A549 (cell line): ENCODE data around the gene TRAPPC12. TPM values are rescaled to one million over a fixed set of nuclear protein-coding genes. Genes with fewer than 3 reads are reported as not detected.

Source experiments
- ATAC-seq, 2 experiments: fragments of 200-7000 bp in 1 of 2; fragments of >200 bp in 1 of 2; cut with Nextera tagmentation in 1 of 2; cut with Tn5 transposase in 1 of 2; 3 replicates each; pipeline versions ENCODE4 v1.8.0 to v1.9.1; 2018 to 2020; ENCODE audit warnings: mild to moderate bottlenecking in 1 of 2, moderate library complexity in 1 of 2
- CTCF ChIA-PET: fragments of 300-600 bp; sonication (Branson Sonifier 250); formaldehyde crosslinking; extraction: SDS; loops from one replicate; lab custom pipeline; 2021; ENCODE audit warnings: antibody characterized with exemption, inconsistent platforms; lab: Yijun Ruan, JAX
- POLR2A ChIA-PET: fragments of 350-600 bp; formaldehyde crosslinking; extraction: SDS; loops from one replicate; lab custom pipeline; 2021; ENCODE audit warnings: antibody characterized with exemption, inconsistent platforms; lab: Yijun Ruan, JAX
- DNase-seq, 2 experiments: peaks; one replicate each; pipeline versions ENCODE4 v3.0.0 to v3.0.0-alpha.2; 2011 to 2016; ENCODE audit warnings: low read depth in 1 of 2, low spot score in 1 of 2
- FAIRE-seq: peaks from 2 replicates; lab custom pipeline; 2011; peaks lifted over from hg19 to GRCh38; lab: Jason Lieb, UNC
- H3K27ac ChIP-seq, 2 experiments: fragments of >200 bp; sonication (Bioruptor Twin); formaldehyde crosslinking; 3 replicates each; pipeline ENCODE4 v1.5.1; 2016 to 2017
- H3K4me1 ChIP-seq: fragments of >200 bp; sonication (Bioruptor Twin); formaldehyde crosslinking; 3 replicates; pipeline ENCODE4 v1.6.1; 2016
- H3K4me2 ChIP-seq: fragments of >200 bp; sonication (Bioruptor Twin); formaldehyde crosslinking; 3 replicates; pipeline ENCODE4 v1.6.1; 2016
- H3K4me3 ChIP-seq: fragments of >200 bp; sonication (Bioruptor Twin); formaldehyde crosslinking; 3 replicates; pipeline ENCODE4 v1.5.1; 2016
- H3K9me3 ChIP-seq: fragments of >200 bp; sonication (Bioruptor Twin); formaldehyde crosslinking; 3 replicates; pipeline ENCODE4 v1.6.1; 2016
- ATOH8 ChIP-seq: fragments of 250-450 bp; sonication (Bioruptor Pico); IDR thresholded peaks from 2 replicates; pipeline ENCODE4 v1.5.0; 2020; ENCODE audit warnings: low read depth, mild to moderate bottlenecking, moderate library complexity
- BHLHE40 ChIP-seq: IDR thresholded peaks from 2 replicates; pipeline ENCODE4 v1.6.1; 2012; ENCODE audit warnings: low read depth, low read length, inconsistent platforms
- CBX8 ChIP-seq: fragments of 200-600 bp; sonication (generic); IDR thresholded peaks from 2 replicates; pipeline ENCODE4 v1.6.1; 2016
- CHD4 ChIP-seq: fragments of 200-600 bp; sonication (generic); IDR thresholded peaks from 2 replicates; pipeline ENCODE4 v1.6.1; 2016; ENCODE audit warnings: antibody characterized with exemption, mild to moderate bottlenecking, borderline replicate concordance
- CTCF ChIP-seq: fragments of >200 bp; sonication (Bioruptor Twin); formaldehyde crosslinking; IDR thresholded peaks from 3 replicates; pipeline ENCODE4 v1.5.1; 2016
- E2F6 ChIP-seq: IDR thresholded peaks from 2 replicates; pipeline ENCODE4 v1.6.1; 2012; ENCODE audit warnings: low read depth, borderline replicate concordance
- FOSB ChIP-seq: fragments of 250-450 bp; sonication (Bioruptor Pico); IDR thresholded peaks from 2 replicates; pipeline ENCODE4 v1.5.0; 2020; ENCODE audit warnings: mild to moderate bottlenecking, moderate library complexity
- FOXS1 ChIP-seq: fragments of 250-450 bp; sonication (Bioruptor Pico); IDR thresholded peaks from 2 replicates; pipeline ENCODE4 v1.5.0; 2020; ENCODE audit warnings: mild to moderate bottlenecking, moderate library complexity
- HMGXB4 ChIP-seq: fragments of 250-450 bp; sonication (Bioruptor Pico); IDR thresholded peaks from 2 replicates; pipeline ENCODE4 v1.5.0; 2021; ENCODE audit warnings: mild to moderate bottlenecking, moderate library complexity, borderline replicate concordance
- HOXB13 ChIP-seq: fragments of 250-450 bp; sonication (Bioruptor Pico); IDR thresholded peaks from 2 replicates; pipeline ENCODE4 v1.5.0; 2020; ENCODE audit warnings: low read depth, mild to moderate bottlenecking, moderate library complexity
- HOXB5 ChIP-seq: fragments of 250-450 bp; sonication (Bioruptor Pico); IDR thresholded peaks from 2 replicates; pipeline ENCODE4 v1.5.0; 2020; ENCODE audit warnings: mild to moderate bottlenecking, moderate library complexity
- JUN ChIP-seq, 2 experiments: fragments of >200 bp; sonication (Bioruptor Twin); formaldehyde crosslinking; IDR thresholded peaks; 2 replicates in 1 of 2; 3 replicates in 1 of 2; pipeline ENCODE4 v1.6.1; 2016 to 2017
- JUNB ChIP-seq: fragments of >200 bp; sonication (Bioruptor Twin); formaldehyde crosslinking; IDR thresholded peaks from 2 replicates; pipeline ENCODE4 v1.6.1; 2016
- KDM5A ChIP-seq: fragments of 200-600 bp; sonication (generic); IDR thresholded peaks from 2 replicates; pipeline ENCODE4 v1.6.1; 2016; ENCODE audit warnings: antibody characterized with exemption, mild to moderate bottlenecking
- MAZ ChIP-seq: fragments of 150-350 bp; IDR thresholded peaks from 2 replicates; pipeline ENCODE4 v1.6.1; 2014; ENCODE audit warnings: antibody characterized with exemption, low read depth, low read length, borderline replicate concordance
- MYC ChIP-seq: IDR thresholded peaks from 2 replicates; pipeline ENCODE4 v1.6.1; 2012; ENCODE audit warnings: mild to moderate bottlenecking, inconsistent platforms, low read length, improper control_type of control experiment, borderline replicate concordance
- NPAS2 ChIP-seq: fragments of 250-450 bp; sonication (Bioruptor Pico); IDR thresholded peaks from 2 replicates; pipeline ENCODE4 v1.8.0; 2022; ENCODE audit warnings: mild to moderate bottlenecking, moderate library complexity, borderline replicate concordance
- NR3C1 ChIP-seq: fragments of >200 bp; sonication (Bioruptor Twin); formaldehyde crosslinking; IDR thresholded peaks from 3 replicates; pipeline ENCODE4 v1.6.1; 2017
- PHF8 ChIP-seq: fragments of 200-600 bp; sonication (generic); IDR thresholded peaks from 2 replicates; pipeline ENCODE4 v1.6.1; 2016; ENCODE audit warnings: low read depth, mild to moderate bottlenecking, antibody characterized with exemption, moderate library complexity, borderline replicate concordance
- RAD21 ChIP-seq, 2 experiments: fragments of >200 bp in 1 of 2; sonication (Bioruptor Twin) in 1 of 2; formaldehyde crosslinking in 1 of 2; IDR thresholded peaks in 1 of 2; conservative IDR thresholded peaks in 1 of 2; 2 replicates in 1 of 2; 3 replicates in 1 of 2; pipeline ENCODE4 v1.6.1; 2012 to 2018; ENCODE audit warnings: inconsistent platforms in 1 of 2
- RFX5 ChIP-seq: fragments of 450-650 bp; IDR thresholded peaks from 2 replicates; pipeline ENCODE4 v1.7.1; 2014; ENCODE audit warnings: antibody characterized with exemption, mild to moderate bottlenecking, moderate library complexity
- RNF2 ChIP-seq: fragments of 200-600 bp; sonication (generic); IDR thresholded peaks from 2 replicates; pipeline ENCODE4 v1.6.1; 2016; ENCODE audit warnings: low read depth, mild to moderate bottlenecking, antibody characterized with exemption, moderate library complexity, borderline replicate concordance
- SMC3 ChIP-seq: fragments of >200 bp; sonication (Bioruptor Twin); formaldehyde crosslinking; IDR thresholded peaks from 3 replicates; pipeline ENCODE4 v1.6.1; 2018; ENCODE audit warnings: inconsistent platforms
- TP53 ChIP-seq: fragments of 250-450 bp; sonication (Bioruptor Pico); IDR thresholded peaks from 2 replicates; pipeline ENCODE4 v1.5.0; 2021; ENCODE audit warnings: mild to moderate bottlenecking, moderate library complexity
- ZFP36 ChIP-seq: fragments of 450-650 bp; IDR thresholded peaks from 2 replicates; pipeline ENCODE4 v1.6.1; 2014; ENCODE audit warnings: borderline replicate concordance; ENCODE audit not compliant: partially characterized antibody
- ZNF302 ChIP-seq: fragments of 250-450 bp; sonication (Bioruptor Pico); IDR thresholded peaks from 2 replicates; pipeline ENCODE4 v1.9.0; 2021; ENCODE audit warnings: inconsistent platforms, mild to moderate bottlenecking, moderate library complexity
- ZSCAN20 ChIP-seq: fragments of 250-450 bp; sonication (Bioruptor Pico); IDR thresholded peaks from 2 replicates; pipeline ENCODE4 v1.8.0; 2022; ENCODE audit warnings: mild to moderate bottlenecking, moderate library complexity
- WGBS: methylation state at CpG from one replicate; pipeline ENCODE4 v1.1.6; 2017; ENCODE audit errors: missing lambda C conversion rate; 5-methylcytosine and 5-hydroxymethylcytosine counted together
- polyA plus RNA-seq, 4 experiments: library from polyadenylated mRNA; depleted of rRNA in 3 of 4; stranded (reverse); fragments of >200 nt; fragmentation: RNase III in 1 of 4; extraction: RNeasy Plus Mini Kit Qiagen cat#74134 plus additional on column Dnase treatment in 1 of 4; gene quantifications; 2 replicates in 3 of 4; 3 replicates in 1 of 4; pipeline ENCODE4 v1.2.3, GENCODE V29; 2011 to 2017
- TF ChIP-seq, protein P1 (sequence below): fragments of >200 bp; sonication (Bioruptor Twin); formaldehyde crosslinking; IDR thresholded peaks from 3 replicates; pipeline ENCODE4 v1.6.1; 2016
- TF ChIP-seq, protein P2 (sequence below): IDR thresholded peaks from 2 replicates; pipeline ENCODE4 v1.6.1; 2012

The TRAPPC12 gene
- polyA plus RNA-seq, 2 of the 4 experiments (the other 2 are of a cell fraction), result 42.3 to 55.0 TPM

- CTCF ChIA-PET, result interaction anchor here (3.9 kb wide), 1 partner anchor 18 kb away, joined by 25 read pairs; no protein-coding TSS in a partner anchor
- FAIRE-seq (no peak), ATAC-seq (no peak), DNase-seq (no peak)
- H3K4me2 ChIP-seq, result no peak overlapping the region
- H3K9me3 ChIP-seq, result no peaks in the 10 kb centered on the region
- no peak overlapping the region for H3K4me3 ChIP-seq
- WGBS, result 95% methylated on average over 6 of the region's 6 CpGs
- TF ChIP-seq JUN (IDR thresholded peaks at IDR 0.05), result no peak
- no peak for TF ChIP-seq RFX5
- no peak for TF ChIP-seq SMC3
- TF ChIP-seq CBX8, result no peak
- TF ChIP-seq, protein P1, sequence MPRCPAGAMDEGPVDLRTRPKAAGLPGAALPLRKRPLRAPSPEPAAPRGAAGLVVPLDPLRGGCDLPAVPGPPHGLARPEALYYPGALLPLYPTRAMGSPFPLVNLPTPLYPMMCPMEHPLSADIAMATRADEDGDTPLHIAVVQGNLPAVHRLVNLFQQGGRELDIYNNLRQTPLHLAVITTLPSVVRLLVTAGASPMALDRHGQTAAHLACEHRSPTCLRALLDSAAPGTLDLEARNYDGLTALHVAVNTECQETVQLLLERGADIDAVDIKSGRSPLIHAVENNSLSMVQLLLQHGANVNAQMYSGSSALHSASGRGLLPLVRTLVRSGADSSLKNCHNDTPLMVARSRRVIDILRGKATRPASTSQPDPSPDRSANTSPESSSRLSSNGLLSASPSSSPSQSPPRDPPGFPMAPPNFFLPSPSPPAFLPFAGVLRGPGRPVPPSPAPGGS, result no peak
- TF ChIP-seq ATOH8 (CRISPR knock-in tag), result no peak
- no peak for TF ChIP-seq FOXS1 (CRISPR knock-in tag)
- no peak for TF ChIP-seq KDM5A
- no peak for TF ChIP-seq NR3C1
- no peak for TF ChIP-seq HMGXB4 (CRISPR knock-in tag)
- TF ChIP-seq TP53 (CRISPR knock-in tag), result no peak
- no peak for TF ChIP-seq ZNF302 (CRISPR knock-in tag)
- TF ChIP-seq NPAS2 (CRISPR knock-in tag), result no peak
- no peak for TF ChIP-seq JUNB
- no peak for TF ChIP-seq RAD21 (conservative IDR thresholded peaks at IDR 0.05 in 1 of 2, IDR thresholded peaks at IDR 0.05 in 1 of 2)
- no peak for TF ChIP-seq BHLHE40
- TF ChIP-seq, protein P2, sequence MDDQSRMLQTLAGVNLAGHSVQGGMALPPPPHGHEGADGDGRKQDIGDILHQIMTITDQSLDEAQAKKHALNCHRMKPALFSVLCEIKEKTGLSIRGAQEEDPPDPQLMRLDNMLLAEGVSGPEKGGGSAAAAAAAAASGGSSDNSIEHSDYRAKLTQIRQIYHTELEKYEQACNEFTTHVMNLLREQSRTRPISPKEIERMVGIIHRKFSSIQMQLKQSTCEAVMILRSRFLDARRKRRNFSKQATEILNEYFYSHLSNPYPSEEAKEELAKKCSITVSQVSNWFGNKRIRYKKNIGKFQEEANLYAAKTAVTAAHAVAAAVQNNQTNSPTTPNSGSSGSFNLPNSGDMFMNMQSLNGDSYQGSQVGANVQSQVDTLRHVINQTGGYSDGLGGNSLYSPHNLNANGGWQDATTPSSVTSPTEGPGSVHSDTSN, result no peak
- no peak for TF ChIP-seq HOXB13 (CRISPR knock-in tag)
- H3K4me1 ChIP-seq, result no peaks in the 10 kb centered on the region
- POLR2A ChIA-PET, result no interaction called here
- no peak overlapping the region for H3K27ac ChIP-seq
Measured at GRCh38 chr2:3405307-3405706, 25.8 kb downstream of the TRAPPC12 start.

- ChIA-PET CTCF (interaction anchor here (3.9 kb wide), 1 partner anchor 18 kb away, joined by 25 read pairs; no protein-coding TSS in a partner anchor), POLR2A (no interaction called here)
- ATAC-seq (no peak), FAIRE-seq (no peak), DNase-seq (no peak)
- Histone ChIP-seq H3K4me1 (no peaks in the 10 kb centered on the region), H3K4me2 (no peak overlapping the region), H3K27ac (no peak overlapping the region), H3K4me3 (no peak overlapping the region), H3K9me3 (no peaks in the 10 kb centered on the region)
- WGBS, result 98% methylated on average over 7 of the region's 7 CpGs
- TF ChIP-seq BHLHE40, result no peak
- no peak for TF ChIP-seq E2F6
- TF ChIP-seq ZNF302 (CRISPR knock-in tag), result no peak
- no peak for TF ChIP-seq MYC
- no peak for TF ChIP-seq MAZ
- no peak for TF ChIP-seq PHF8
- no peak for TF ChIP-seq CHD4
- no peak for TF ChIP-seq ZSCAN20 (CRISPR knock-in tag)
- no peak for TF ChIP-seq ZFP36
- TF ChIP-seq FOSB (CRISPR knock-in tag), result no peak
- TF ChIP-seq CTCF, result no peak
- TF ChIP-seq KDM5A, result no peak
- TF ChIP-seq RFX5, result no peak
- TF ChIP-seq RNF2, result no peak
- TF ChIP-seq SMC3, result no peak
- TF ChIP-seq ATOH8 (CRISPR knock-in tag), result no peak
- TF ChIP-seq HOXB5 (CRISPR knock-in tag), result no peak
Measured at GRCh38 chr2:3405876-3406275, 26.4 kb downstream of the TRAPPC12 start.
